Body of pancreas (tissue), 4 donors: ENCODE data around the gene PRSS2. TPM values are rescaled to one million over a fixed set of nuclear protein-coding genes. Genes with fewer than 3 reads are reported as not detected.
A peak's percentile ranks its signal among the peaks of the same experiment; 100 is the strongest.

Experiments used
- ATAC-seq: fragments of 150-250 bp; one replicate; pipeline ENCODE4 v1.9.1; 2016
- DNase-seq, 4 donors: peaks; one replicate each; pipeline ENCODE4 v3.0.0-alpha.2; 2019
- H3K27ac ChIP-seq, 4 donors: fragments of 200-600 bp; sonication (generic); 1 replicate in 3 of 4; 2 replicates in 1 of 4; pipeline versions ENCODE4 v1.5.1 to v1.6.1; 2016 to 2019; ENCODE audit warnings: mild to moderate bottlenecking in 1 of 4, mixed read lengths in 1 of 4, moderate library complexity in 1 of 4
- H3K27me3 ChIP-seq, 2 donors: fragments of 200-600 bp; sonication (generic); one replicate each; pipeline ENCODE4 v1.6.0; 2016; ENCODE audit warnings: mild to moderate bottlenecking in 1 of 2
- H3K36me3 ChIP-seq, 2 donors: fragments of 200-600 bp; sonication (generic); replicated peaks in 1 of 2; 2 replicates each; pipeline ENCODE4 v1.5.1; 2016; ENCODE audit warnings: low read depth in 2 of 2; ENCODE audit not compliant: insufficient read depth in 1 of 2
- H3K4me1 ChIP-seq: fragments of 200-600 bp; sonication (generic); one replicate; pipeline ENCODE4 v1.6.0; 2016
- H3K4me3 ChIP-seq, 2 donors: fragments of 200-600 bp; sonication (generic); 1 replicate in 1 of 2; 2 replicates in 1 of 2; pipeline ENCODE4 v1.5.1; 2016 to 2019
- H3K9me3 ChIP-seq, 3 donors: fragments of 200-600 bp; sonication (generic); 1 replicate in 2 of 3; 2 replicates in 1 of 3; pipeline ENCODE4 v1.5.1; 2016
- CTCF ChIP-seq, 7 experiments: fragments of 450-650 bp in 4 of 7; fragments of 200-600 bp in 3 of 7; sonication (generic) in 3 of 7; IDR thresholded peaks; one replicate each; pipeline ENCODE4 v1.5.1; 2016 to 2019; ENCODE audit warnings: antibody characterized with exemption in 7 of 7
- POLR2A ChIP-seq, 3 donors: fragments of 450-650 bp; IDR thresholded peaks; one replicate each; pipeline ENCODE4 v1.6.1; 2016; ENCODE audit warnings: antibody characterized with exemption in 3 of 3, mild to moderate bottlenecking in 2 of 3
- WGBS, 2 donors: methylation state at CpG; one replicate each; pipeline ENCODE4 v1.1.5; 2017; 5-methylcytosine and 5-hydroxymethylcytosine counted together
- intact Hi-C: fragments of 100-400 bp; cut with DNase I; formaldehyde crosslinking; loops from one replicate; pipeline ENCODE4 v1.15.1; 2023
- total RNA-seq, 2 donors: library from RNA; depleted of rRNA; stranded (reverse); fragments of >200 nt; gene quantifications; one replicate each; pipeline ENCODE4 v1.1.0, GENCODE V29; 2016

The PRSS2 gene
- total RNA-seq, 2 donors from 2014 or later: 15,993 to 74,693 TPM

- TF ChIP-seq POLR2A (IDR thresholded peaks at IDR 0.05) (no peak), CTCF (IDR thresholded peaks at IDR 0.05) (no peak)
- Histone ChIP-seq H3K9me3 (no peaks in the 10 kb centered on the region), H3K4me3 (peak overlapping the region; percentile 33 to 40), H3K27ac (no peak overlapping the region), H3K36me3 (no peaks in the 10 kb centered on the region), H3K4me1 (peaks cover 17% of the 10 kb centered on the region), H3K27me3 (peaks cover 0 to 20% of the 10 kb centered on the region in 2 donors)
- DNase-seq (no peak), ATAC-seq (peak; percentile 41)
- 12 to 24% methylated on average over 19 to 33 of the region's 33 CpGs for WGBS, 2 donors
- intact Hi-C loops: no loop called here
Measured at GRCh38 chr7:142797391-142798377, 26.9 kb downstream of the PRSS2 start.

- 86 to 89% methylated on average over 11 of the region's 11 CpGs for WGBS, 2 donors
- no peak for ATAC-seq
- H3K27ac ChIP-seq: no peak overlapping the region
- H3K36me3 ChIP-seq: no peaks in the 10 kb centered on the region
- H3K4me3 ChIP-seq: no peak overlapping the region
- no peak for TF ChIP-seq CTCF (IDR thresholded peaks at IDR 0.05)
- TF ChIP-seq POLR2A (IDR thresholded peaks at IDR 0.05): no peak
- intact Hi-C loops: no loop called here
- H3K27me3 ChIP-seq: peaks cover 0 to 20% of the 10 kb centered on the region in 2 donors
- DNase-seq: no peak
- peaks cover 17% of the 10 kb centered on the region for H3K4me1 ChIP-seq
- no peaks in the 10 kb centered on the region for H3K9me3 ChIP-seq
Measured at GRCh38 chr7:142798451-142799436, 28.0 kb downstream of the PRSS2 start.

GRCh38 chr7:142799437-142799835, 28.7 kb downstream of the PRSS2 start:
- ATAC-seq (no peak), DNase-seq (no peak)
- H3K4me1 ChIP-seq: peaks cover 17% of the 10 kb centered on the region
- H3K36me3 ChIP-seq: no peaks in the 10 kb centered on the region
- intact Hi-C loops: no loop called here
- 82 to 84% methylated on average over 3 of the region's 3 CpGs for WGBS, 2 donors
- H3K27ac ChIP-seq: no peak overlapping the region
- TF ChIP-seq CTCF (IDR thresholded peaks at IDR 0.05): no peak
- no peak for TF ChIP-seq POLR2A (IDR thresholded peaks at IDR 0.05)
- peaks cover 0 to 20% of the 10 kb centered on the region in 2 donors for H3K27me3 ChIP-seq
- no peak overlapping the region for H3K4me3 ChIP-seq
- no peaks in the 10 kb centered on the region for H3K9me3 ChIP-seq

- no peak for DNase-seq
- TF ChIP-seq CTCF (IDR thresholded peaks at IDR 0.05): no peak
- Histone ChIP-seq H3K27ac (no peak overlapping the region), H3K27me3 (peaks cover 0 to 20% of the 10 kb centered on the region in 2 donors), H3K36me3 (no peaks in the 10 kb centered on the region), H3K9me3 (no peaks in the 10 kb centered on the region), H3K4me1 (peaks cover 17% of the 10 kb centered on the region), H3K4me3 (no peak overlapping the region)
- intact Hi-C loops: no loop called here
- no peak for ATAC-seq
- WGBS, 2 donors: 81% methylated on average over 1 of the region's 1 CpG
Measured at GRCh38 chr7:142800088-142800487, 29.3 kb downstream of the PRSS2 start.
